K562 (cell line): Measurements from ENCODE around the gene LTBP2. TPM values are rescaled to one million over a fixed set of nuclear protein-coding genes. Genes with fewer than 3 reads are reported as not detected.

Source experiments
- ATAC-seq: fragments of 200-7000 bp; cut with Tn5 transposase; 3 replicates; pipeline ENCODE4 v1.9.1; 2020; ENCODE audit warnings: moderate library complexity
- BruUV-seq: library from RNA; stranded (reverse); fragments of 400-500 nt; replicated peaks from 2 replicates; lab custom pipeline; 2021; lab: Mats Ljungman, UMichigan
- CTCF ChIA-PET: fragments of 300-600 bp; formaldehyde crosslinking; extraction: SDS; loops from one replicate; lab custom pipeline; 2021; ENCODE audit warnings: low intra/inter-chr PET ratio; lab: Yijun Ruan, JAX
- POLR2A ChIA-PET: fragments of 300-600, 350-650 bp; sonication (Branson Sonifier 250); formaldehyde crosslinking; extraction: SDS; loops from one replicate; lab custom pipeline; 2021; ENCODE audit warnings: antibody characterized with exemption, inconsistent platforms; lab: Yijun Ruan, JAX
- DNase-seq, 4 experiments: peaks; one replicate each; pipeline versions ENCODE4 v3.0.0 to v3.0.0-alpha.2; 2011 to 2018; ENCODE audit warnings: low spot score in 3 of 4, mixed read lengths in 3 of 4; ENCODE audit errors: extremely low read depth in 1 of 4
- FAIRE-seq: peaks from 2 replicates; lab custom pipeline; 2011; peaks lifted over from hg19 to GRCh38; lab: Jason Lieb, UNC
- H2AFZ ChIP-seq: 2 replicates; pipeline ENCODE4 v1.6.0; 2011; ENCODE audit warnings: low read depth, low read length, control low read depth, inconsistent platforms
- H3K27ac ChIP-seq: fragments of 200-600 bp; 3 replicates; pipeline ENCODE4 v1.8.0; 2011; ENCODE audit warnings: low read depth, mild to moderate bottlenecking, control low read depth, inconsistent platforms, low read length, moderate library complexity, mixed read lengths; ENCODE audit errors: extremely low read depth
- H3K27me3 ChIP-seq, 2 experiments: fragments of 300-600 bp in 1 of 2; 2 replicates in 1 of 2; 3 replicates in 1 of 2; pipeline versions ENCODE4 v1.6.0 to v1.8.0; 2011; ENCODE audit warnings: inconsistent platforms in 2 of 2, low read length in 2 of 2, mild to moderate bottlenecking in 1 of 2, mixed read lengths in 1 of 2, moderate library complexity in 1 of 2; ENCODE audit not compliant: control insufficient read depth in 2 of 2, insufficient read depth in 2 of 2
- H3K36me3 ChIP-seq: fragments of 300-600 bp; 3 replicates; pipeline ENCODE4 v1.8.0; 2011; ENCODE audit warnings: mild to moderate bottlenecking, low read length, inconsistent platforms; ENCODE audit not compliant: control insufficient read depth, insufficient read depth
- H3K4me1 ChIP-seq, 2 experiments: fragments of 200-600 bp in 1 of 2; replicated peaks in 1 of 2; 2 replicates in 1 of 2; 3 replicates in 1 of 2; pipeline versions ENCODE4 v1.5.1 to v1.8.0; 2011; ENCODE audit warnings: inconsistent platforms in 2 of 2, low read length in 2 of 2, mild to moderate bottlenecking in 1 of 2, mixed read lengths in 1 of 2, moderate library complexity in 1 of 2; ENCODE audit not compliant: control insufficient read depth in 2 of 2, insufficient read depth in 2 of 2
- H3K4me2 ChIP-seq: 2 replicates; pipeline ENCODE4 v1.6.1; 2011; ENCODE audit warnings: low read length, control low read depth, inconsistent platforms, mixed read lengths; ENCODE audit not compliant: insufficient read depth
- H3K4me3 ChIP-seq: fragments of 200-600 bp; sonication (generic), shearing (Covaris generic); 2 replicates; pipeline ENCODE4 v1.5.1; 2016; ENCODE audit warnings: control low read depth, inconsistent platforms
- H3K79me2 ChIP-seq: fragments of 200-600 bp; 3 replicates; pipeline ENCODE4 v1.8.0; 2011; ENCODE audit warnings: low read length, inconsistent platforms; ENCODE audit not compliant: control insufficient read depth, insufficient read depth
- H3K9ac ChIP-seq, 2 experiments: 2 replicates each; pipeline versions ENCODE4 v1.6.0 to v1.6.1; 2011; ENCODE audit warnings: low read depth in 2 of 2, low read length in 2 of 2, control low read depth in 1 of 2, inconsistent platforms in 1 of 2, mild to moderate bottlenecking in 1 of 2, mixed read lengths in 1 of 2; ENCODE audit not compliant: insufficient read depth in 1 of 2
- H3K9me1 ChIP-seq: one replicate; pipeline ENCODE4 v1.6.0; 2011; ENCODE audit warnings: inconsistent platforms, mild to moderate bottlenecking, low read length, moderate library complexity; ENCODE audit not compliant: control insufficient read depth, insufficient read depth
- H3K9me3 ChIP-seq: replicated peaks from 2 replicates; pipeline ENCODE4 v1.5.1; 2011; ENCODE audit warnings: low read depth, low read length, inconsistent platforms; ENCODE audit not compliant: control insufficient read depth, insufficient read depth
- H4K20me1 ChIP-seq: replicated peaks from 2 replicates; pipeline ENCODE4 v1.6.1; 2011; ENCODE audit warnings: low read length, inconsistent platforms, mixed read lengths; ENCODE audit not compliant: control insufficient read depth, insufficient read depth
- CHD1 ChIP-seq: fragments of 200-600 bp; sonication (generic); IDR thresholded peaks from one replicate; pipeline ENCODE4 v1.6.1; 2012; ENCODE audit warnings: mild to moderate bottlenecking, moderate library complexity, low read length, inconsistent platforms
- CHD4 ChIP-seq: fragments of 200-600 bp; sonication (generic); IDR thresholded peaks from 3 replicates; pipeline ENCODE4 v1.6.1; 2012; ENCODE audit warnings: low read depth, mild to moderate bottlenecking, mixed read lengths, low read length, inconsistent platforms; ENCODE audit not compliant: insufficient read depth, insufficient replicate concordance, poor library complexity, severe bottlenecking
- CTBP1 ChIP-seq: fragments of 450-650 bp; IDR thresholded peaks from 2 replicates; pipeline ENCODE4 v1.6.1; 2016; ENCODE audit warnings: borderline replicate concordance
- ETV5 ChIP-seq: sonication (generic); formaldehyde crosslinking; IDR thresholded peaks from 2 replicates; pipeline ENCODE4 v1.4.0; 2020; ENCODE audit warnings: low read depth, mild to moderate bottlenecking, missing genetic modification reagents
- IFI16 ChIP-seq: fragments of 250-450 bp; sonication (Bioruptor Pico); IDR thresholded peaks from 2 replicates; pipeline ENCODE4 v2.1.2; 2022; ENCODE audit warnings: mild to moderate bottlenecking, inconsistent platforms
- JUNB ChIP-seq: fragments of 450-650 bp; formaldehyde crosslinking; conservative IDR thresholded peaks from 2 replicates; pipeline ENCODE4 v1.4.0; 2020; ENCODE audit warnings: mild to moderate bottlenecking
- KDM4B ChIP-seq, 2 experiments: fragments of 450-650 bp in 1 of 2; sonication (generic) in 1 of 2; IDR thresholded peaks; 2 replicates each; pipeline ENCODE4 v1.6.1; 2016 to 2017; ENCODE audit warnings: borderline replicate concordance in 2 of 2, antibody characterized with exemption in 1 of 2, low read depth in 1 of 2, mild to moderate bottlenecking in 1 of 2
- L3MBTL2 ChIP-seq: fragments of 450-650 bp; IDR thresholded peaks from 2 replicates; pipeline ENCODE4 v1.6.1; 2016; ENCODE audit warnings: mild to moderate bottlenecking, moderate library complexity
- MTA2 ChIP-seq: fragments of 450-650 bp; IDR thresholded peaks from 2 replicates; pipeline ENCODE4 v1.6.1; 2016; ENCODE audit warnings: low read depth
- MTA3 ChIP-seq: fragments of 450-650 bp; formaldehyde crosslinking; IDR thresholded peaks from 2 replicates; pipeline ENCODE4 v1.6.1; 2017; ENCODE audit warnings: mild to moderate bottlenecking, borderline replicate concordance
- SMARCB1 ChIP-seq: IDR thresholded peaks from 2 replicates; pipeline ENCODE4 v1.6.1; 2011; ENCODE audit warnings: improper control_type of control experiment, low read depth; ENCODE audit not compliant: insufficient read length
- SRSF1 ChIP-seq: fragments of 200-400 bp; formaldehyde crosslinking; IDR thresholded peaks from 2 replicates; pipeline ENCODE4 v1.6.1; 2017; ENCODE audit warnings: mild to moderate bottlenecking, low read depth, low read length, moderate library complexity
- STAT5A ChIP-seq: IDR thresholded peaks from 2 replicates; pipeline ENCODE4 v1.6.1; 2012; ENCODE audit warnings: low read length, inconsistent platforms, borderline replicate concordance
- TAF9B ChIP-seq: fragments of 450-650 bp; IDR thresholded peaks from 2 replicates; pipeline ENCODE4 v1.6.1; 2018; ENCODE audit warnings: mild to moderate bottlenecking; ENCODE audit not compliant: partially characterized antibody
- ZNF263 ChIP-seq: sonication (generic); formaldehyde crosslinking; IDR thresholded peaks from 2 replicates; pipeline ENCODE4 v1.8.0; 2022; ENCODE audit warnings: mild to moderate bottlenecking, missing genetic modification reagents, borderline replicate concordance
- ZNF561 ChIP-seq: fragments of 450-650 bp; formaldehyde crosslinking; conservative IDR thresholded peaks from 2 replicates; pipeline ENCODE4 v1.4.0; 2020; ENCODE audit warnings: mild to moderate bottlenecking, moderate library complexity
- ZNF668 ChIP-seq: fragments of 250-450 bp; sonication (Bioruptor Pico); IDR thresholded peaks from 2 replicates; pipeline ENCODE4 v1.8.0; 2022; ENCODE audit warnings: mild to moderate bottlenecking, inconsistent platforms
- WGBS: fragments of 100-300 bp; shearing (Covaris generic); methylation state at CpG from one replicate; pipeline ENCODE4 v1.1.6; 2016; ENCODE audit warnings: low coverage, mixed read lengths; ENCODE audit not compliant: insufficient coverage; ENCODE audit errors: missing lambda C conversion rate; 5-methylcytosine and 5-hydroxymethylcytosine counted together
- in situ Hi-C: fragments of 300-500 bp; cut with MboI; formaldehyde crosslinking; loops from 4 replicates; pipeline ENCODE4 v1.15.0; 2018; ENCODE audit warnings: inconsistent platforms, mixed read lengths
- intact Hi-C: fragments of 100-400 bp; cut with micrococcal nuclease; formaldehyde crosslinking; loops from 2 replicates; pipeline ENCODE4 v1.14.2; 2022
- polyA plus RNA-seq, 8 experiments: library from polyadenylated mRNA; depleted of rRNA in 4 of 8; stranded (reverse) in 5 of 8; unstranded in 3 of 8; fragments of >200 nt; fragmentation: Nextera tagmentation in 2 of 8; fragmentation: Illumina TruSeq in 1 of 8; extraction: Ambion mirVana in 2 of 8; extraction: Trizol in 1 of 8; gene quantifications; 2 replicates each; pipeline versions ENCODE4 v1.2.1 to v1.2.3, GENCODE V29; 2011 to 2014; ENCODE audit warnings: inconsistent platforms in 1 of 8, missing spikeins in 1 of 8
- total RNA-seq, 7 experiments: library from RNA; depleted of rRNA in 6 of 7; stranded (reverse); fragments of >200 nt in 6 of 7; fragmentation: Illumina TruSeq in 2 of 7; extraction: Trizol in 2 of 7; gene quantifications; 2 replicates each; pipeline versions ENCODE4 v1.2.1 to v1.2.3, GENCODE V29; 2011 to 2021; ENCODE audit warnings: low replicate concordance in 1 of 7
- TF ChIP-seq, protein P1 (sequence below): sonication (generic); formaldehyde crosslinking; IDR thresholded peaks from 2 replicates; pipeline ENCODE4 v1.8.1; 2023; ENCODE audit warnings: mild to moderate bottlenecking, missing genetic modification reagents
- TF ChIP-seq, protein P2 (sequence below): fragments of 450-650 bp; IDR thresholded peaks from one replicate; pipeline ENCODE4 v1.6.1; 2018; ENCODE audit warnings: mild to moderate bottlenecking, moderate library complexity; ENCODE audit not compliant: partially characterized antibody

LTBP2 gene
- total and polyA plus RNA-seq, 9 of the 15 experiments (the other 6 are each of a cell fraction or from before 2014, with no cell fraction given), result under 0.01 to 0.18 (median 0.03) TPM; not detected in 3

DNA sequence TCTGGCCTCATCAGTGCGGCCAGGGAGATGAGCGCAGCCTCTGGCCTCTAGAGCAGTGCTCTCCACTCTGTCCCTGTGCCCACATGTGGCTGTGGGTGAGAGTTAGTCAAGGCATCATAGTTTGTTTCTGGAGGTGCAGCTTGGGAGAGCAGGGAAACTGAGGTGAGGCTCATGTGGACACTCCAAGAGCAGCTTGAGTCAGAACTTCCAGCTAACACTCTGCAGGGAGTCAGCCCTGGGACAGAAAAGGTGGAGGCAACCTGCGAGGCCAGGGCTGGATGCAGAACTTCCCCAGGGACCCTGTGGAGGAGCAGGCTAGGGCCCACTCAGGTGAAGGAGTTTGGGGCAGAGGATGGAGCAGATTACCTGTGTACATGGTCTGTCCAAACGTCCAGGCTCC lies 107.6 kb downstream of the LTBP2 start:
- H3K27ac ChIP-seq, result no peak overlapping the region
- H3K4me1 ChIP-seq, result peaks cover 0 to 7% of the 10 kb centered on the region in 2 experiments; a peak in 1 of 5 replicates
- intact Hi-C loops, result loop anchor here (5.0 kb wide), 1 partner anchor 298 kb away; no protein-coding TSS in a partner anchor
- in situ Hi-C loops, result no loop called here
- H4K20me1 ChIP-seq, result no peaks in the 10 kb centered on the region; the same call in 1 of the 2 replicates
- H3K9me1 ChIP-seq, result no peaks in the 10 kb centered on the region
- no peak overlapping the region for H3K4me3 ChIP-seq
- ChIA-PET POLR2A (no interaction called here), CTCF (no interaction called here)
- no peak overlapping the region for H3K4me2 ChIP-seq
- DNase-seq (no peak), FAIRE-seq (no peak), ATAC-seq (no peak)
- no TSS peak for BruUV-seq
- H3K9ac ChIP-seq, result no peak overlapping the region
- no peaks in the 10 kb centered on the region for H3K79me2 ChIP-seq
- TF ChIP-seq, protein P1, sequence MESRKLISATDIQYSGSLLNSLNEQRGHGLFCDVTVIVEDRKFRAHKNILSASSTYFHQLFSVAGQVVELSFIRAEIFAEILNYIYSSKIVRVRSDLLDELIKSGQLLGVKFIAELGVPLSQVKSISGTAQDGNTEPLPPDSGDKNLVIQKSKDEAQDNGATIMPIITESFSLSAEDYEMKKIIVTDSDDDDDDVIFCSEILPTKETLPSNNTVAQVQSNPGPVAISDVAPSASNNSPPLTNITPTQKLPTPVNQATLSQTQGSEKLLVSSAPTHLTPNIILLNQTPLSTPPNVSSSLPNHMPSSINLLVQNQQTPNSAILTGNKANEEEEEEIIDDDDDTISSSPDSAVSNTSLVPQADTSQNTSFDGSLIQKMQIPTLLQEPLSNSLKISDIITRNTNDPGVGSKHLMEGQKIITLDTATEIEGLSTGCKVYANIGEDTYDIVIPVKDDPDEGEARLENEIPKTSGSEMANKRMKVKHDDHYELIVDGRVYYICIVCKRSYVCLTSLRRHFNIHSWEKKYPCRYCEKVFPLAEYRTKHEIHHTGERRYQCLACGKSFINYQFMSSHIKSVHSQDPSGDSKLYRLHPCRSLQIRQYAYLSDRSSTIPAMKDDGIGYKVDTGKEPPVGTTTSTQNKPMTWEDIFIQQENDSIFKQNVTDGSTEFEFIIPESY (CRISPR knock-in tag), result no peak
- no peak for TF ChIP-seq JUNB (CRISPR knock-in tag)
- TF ChIP-seq TAF9B, result no peak
- TF ChIP-seq SMARCB1, result no peak
- TF ChIP-seq, protein P2, sequence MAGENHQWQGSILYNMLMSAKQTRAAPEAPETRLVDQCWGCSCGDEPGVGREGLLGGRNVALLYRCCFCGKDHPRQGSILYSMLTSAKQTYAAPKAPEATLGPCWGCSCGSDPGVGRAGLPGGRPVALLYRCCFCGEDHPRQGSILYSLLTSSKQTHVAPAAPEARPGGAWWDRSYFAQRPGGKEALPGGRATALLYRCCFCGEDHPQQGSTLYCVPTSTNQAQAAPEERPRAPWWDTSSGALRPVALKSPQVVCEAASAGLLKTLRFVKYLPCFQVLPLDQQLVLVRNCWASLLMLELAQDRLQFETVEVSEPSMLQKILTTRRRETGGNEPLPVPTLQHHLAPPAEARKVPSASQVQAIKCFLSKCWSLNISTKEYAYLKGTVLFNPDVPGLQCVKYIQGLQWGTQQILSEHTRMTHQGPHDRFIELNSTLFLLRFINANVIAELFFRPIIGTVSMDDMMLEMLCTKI, result no peak
- TF ChIP-seq CHD4, result no peak
- no peak for TF ChIP-seq IFI16 (CRISPR knock-in tag)
- no peak for TF ChIP-seq CHD1
- no peak for TF ChIP-seq ZNF668
- TF ChIP-seq ZNF561, result no peak
- TF ChIP-seq MTA3, result no peak
- TF ChIP-seq CTBP1, result no peak
- no peak for TF ChIP-seq MTA2
- no peak for TF ChIP-seq SRSF1
- TF ChIP-seq ZNF263 (CRISPR knock-in tag), result no peak
- TF ChIP-seq ETV5 (CRISPR knock-in tag), result no peak
- TF ChIP-seq L3MBTL2, result no peak
- TF ChIP-seq STAT5A, result no peak
- TF ChIP-seq KDM4B (IDR thresholded peaks at IDR 0.05; ENCODE audit: borderline replicate concordance in 2 of 2, low read depth in 1 of 2), result no peak
- no peaks in the 10 kb centered on the region for H3K36me3 ChIP-seq
- H2AFZ ChIP-seq, result no peak overlapping the region
- peaks cover 0 to 33% of the 10 kb centered on the region in 2 experiments; a peak in 2 of 5 replicates for H3K27me3 ChIP-seq
- H3K9me3 ChIP-seq, result no peaks in the 10 kb centered on the region
- WGBS, result 5% methylated on average over 4 of the region's 4 CpGs
